Measurements from ENCODE around the gene WWC2. TPM values are rescaled to one million over a fixed set of nuclear protein-coding genes. Genes with fewer than 3 reads are reported as not detected.

WWC2 gene
- total RNA-seq, 1 experiment from 2014 or later, result 39.1 TPM

- Histone ChIP-seq H3K9me2 (ENCODE audit: insufficient read depth) (no peaks in the 10 kb centered on the region), H3K36me3 (ENCODE audit: control insufficient read depth in 1 of 2, insufficient read depth in 2 of 2, low read length in 2 of 2) (no peaks in the 10 kb centered on the region), H4K20me1 (ENCODE audit: insufficient read depth) (no peaks in the 10 kb centered on the region), H2AFZ (ENCODE audit: low read depth, low read length, poor library complexity, severe bottlenecking) (peak overlapping the region; percentile 49), H3K9ac (ENCODE audit: low read length) (no peak overlapping the region; the same call in 1 of the 2 replicates), H3K79me2 (ENCODE audit: insufficient read depth, low read length) (no peaks in the 10 kb centered on the region), H3K4me1 (ENCODE audit: control insufficient read depth in 1 of 2, insufficient read depth in 2 of 2, low read length in 2 of 2) (peaks cover 40 to 51% of the 10 kb centered on the region in 2 experiments), H3K27ac (ENCODE audit: low read depth, low read length) (peak overlapping the region; percentile 20; the same call in 1 of the 2 replicates), H3K4me3 (replicated peaks in 1 of 2; ENCODE audit: low read depth in 1 of 2, low read length in 2 of 2) (no peak overlapping the region), H3K9me3 (ENCODE audit: control insufficient read depth in 1 of 2, insufficient read depth in 1 of 2, low read depth in 1 of 2, low read length in 2 of 2) (peaks cover 0 to 3% of the 10 kb centered on the region in 2 experiments; a peak in 1 of 4 replicates), H3K4me2 (ENCODE audit: low read length) (peak overlapping the region; percentile 83), H3K27me3 (ENCODE audit: insufficient read depth, low read length) (no peaks in the 10 kb centered on the region)
- CTCF ChIA-PET, result no interaction called here
- ATAC-seq, result peak; percentile 54
- BruUV-seq (replicated peaks), result no TSS peak
- DNase-seq (ENCODE audit: low read depth, low spot score), result peak; percentile 68
- POLR2A ChIA-PET, result no interaction called here
- RAD21 ChIA-PET (ENCODE audit: low non-redundant PET in 1 of 2, low total read pairs in 2 of 2, uncharacterized antibody in 2 of 2, unreplicated experiment in 2 of 2), result no interaction called here
- intact Hi-C loops (cut with micrococcal nuclease), result no loop called here
- TF ChIP-seq REST (IDR thresholded peaks at IDR 0.05; ENCODE audit: low read depth) (no peak), TCF7L2 (IDR thresholded peaks at IDR 0.05; ENCODE audit: borderline replicate concordance, extremely low read depth, insufficient read depth, insufficient read length) (no peak), ATF3 (IDR thresholded peaks at IDR 0.05) (no peak; the same call in 1 of the 2 replicates), SRF (IDR thresholded peaks at IDR 0.05; ENCODE audit: low read depth) (peak; percentile 89), SIN3A (IDR thresholded peaks at IDR 0.05; ENCODE audit: low read depth) (peak; percentile 36; the same call in 1 of the 2 replicates), ZBTB33 (IDR thresholded peaks at IDR 0.05; ENCODE audit: extremely low read depth, insufficient replicate concordance, low read length) (no peak), JUND (IDR thresholded peaks at IDR 0.05) (peak; percentile 89), CEBPB (IDR thresholded peaks at IDR 0.05; ENCODE audit: low read depth) (no peak; the same call in 1 of the 2 replicates), EZH2phosphoT487 (IDR thresholded peaks at IDR 0.05; ENCODE audit: borderline replicate concordance) (no peak), RAD21 (IDR thresholded peaks at IDR 0.05; ENCODE audit: low read depth) (peak; percentile 6; the same call in 1 of the 2 replicates), ELF1 (IDR thresholded peaks at IDR 0.05; ENCODE audit: borderline replicate concordance, low read depth) (no peak), POLR2AphosphoS5 (IDR thresholded peaks at IDR 0.05; ENCODE audit: low read depth, low read length) (peak; percentile 36; the same call in 1 of the 2 replicates), POLR2A (IDR thresholded peaks at IDR 0.05; ENCODE audit: borderline replicate concordance, extremely low read depth, insufficient read depth, insufficient read length) (no peak), ZNF274 (IDR thresholded peaks at IDR 0.05; ENCODE audit: low read depth, low read length) (no peak), YY1 (IDR thresholded peaks at IDR 0.05; ENCODE audit: extremely low read depth, insufficient replicate concordance, low read depth, low read length) (peak; percentile 47), ZFX (IDR thresholded peaks at IDR 0.05) (no peak), EZH2 (IDR thresholded peaks at IDR 0.05) (no peak), EGR1 (IDR thresholded peaks at IDR 0.05; ENCODE audit: low read depth) (no peak; the same call in 1 of the 2 replicates), SP1 (IDR thresholded peaks at IDR 0.05; ENCODE audit: low read depth) (peak; percentile 86), CBX3 (IDR thresholded peaks at IDR 0.05; ENCODE audit: low read depth) (peak; percentile 87), FOSL1 (IDR thresholded peaks at IDR 0.05; ENCODE audit: low read depth) (peak; percentile 91), MAX (IDR thresholded peaks at IDR 0.05) (peak; percentile 73; the same call in 1 of the 2 replicates)
Measured at GRCh38 chr4:183335369-183335940, 236.4 kb downstream of the WWC2 start.
